Hepatic stellate cell (primary cell): ENCODE measurements around the gene GAB4.
"Not testable (repeated sequence)": the region's sequence is repeated elsewhere in the genome, so short reads cannot be mapped to it uniquely, and the experiment has no call there.

ENCODE experiments used
- DNase-seq: peaks from one replicate; pipeline ENCODE4 v3.0.0; 2011; ENCODE audit warnings: low spot score

GAB4 gene

GRCh38 chr22:17007852-17008731, at the start of gene GAB4:
Gene GAB4 (minus strand): TSS chr22:17008222. CDS start chr22:17008114, 108 bp downstream.
- DNase-seq, result no peak

DNA sequence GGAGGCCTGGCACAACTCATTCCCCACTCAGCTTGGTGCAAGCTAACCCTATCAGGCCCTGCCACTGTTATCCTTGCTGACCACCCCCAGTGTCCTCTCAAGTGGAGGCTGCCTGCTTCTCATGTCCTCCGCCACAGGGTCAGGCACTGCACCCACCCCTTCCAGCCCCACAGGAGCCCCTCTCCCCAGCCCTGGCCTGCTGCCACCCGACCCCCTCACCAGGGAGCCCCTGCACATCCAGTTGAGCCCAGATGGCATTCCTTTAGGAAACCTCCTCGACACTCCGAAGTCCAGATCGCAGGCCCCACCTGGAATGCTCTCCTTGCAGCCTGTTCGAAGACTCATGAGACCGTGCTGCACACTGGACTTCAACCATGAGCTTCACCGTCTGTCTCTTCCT, 48.8 kb upstream of the GAB4 start:
- DNase-seq, result no peak

GRCh38 chr22:17056058-17056457, 48.0 kb upstream of the GAB4 start:
- DNase-seq, result no peak

DNA sequence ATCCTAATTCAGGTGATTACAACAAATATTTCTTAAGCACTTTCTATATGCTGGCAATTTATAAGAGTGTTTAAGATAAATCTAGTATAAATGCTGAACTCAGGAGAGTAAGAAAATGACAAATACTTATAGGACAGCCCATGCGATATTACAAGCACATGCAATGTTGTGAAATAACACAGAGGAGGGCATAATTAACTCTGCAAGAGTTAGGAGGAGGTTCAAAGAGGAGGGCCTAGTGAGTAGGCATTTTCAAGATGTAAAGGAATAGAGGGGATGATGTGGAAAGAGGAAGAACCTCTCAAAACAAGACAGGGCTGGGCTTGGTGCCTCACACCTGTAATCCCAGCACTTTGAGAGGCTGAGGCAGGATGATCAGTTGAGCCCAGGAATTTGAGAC, 39.6 kb upstream of the GAB4 start:
- no peak for DNase-seq

DNA sequence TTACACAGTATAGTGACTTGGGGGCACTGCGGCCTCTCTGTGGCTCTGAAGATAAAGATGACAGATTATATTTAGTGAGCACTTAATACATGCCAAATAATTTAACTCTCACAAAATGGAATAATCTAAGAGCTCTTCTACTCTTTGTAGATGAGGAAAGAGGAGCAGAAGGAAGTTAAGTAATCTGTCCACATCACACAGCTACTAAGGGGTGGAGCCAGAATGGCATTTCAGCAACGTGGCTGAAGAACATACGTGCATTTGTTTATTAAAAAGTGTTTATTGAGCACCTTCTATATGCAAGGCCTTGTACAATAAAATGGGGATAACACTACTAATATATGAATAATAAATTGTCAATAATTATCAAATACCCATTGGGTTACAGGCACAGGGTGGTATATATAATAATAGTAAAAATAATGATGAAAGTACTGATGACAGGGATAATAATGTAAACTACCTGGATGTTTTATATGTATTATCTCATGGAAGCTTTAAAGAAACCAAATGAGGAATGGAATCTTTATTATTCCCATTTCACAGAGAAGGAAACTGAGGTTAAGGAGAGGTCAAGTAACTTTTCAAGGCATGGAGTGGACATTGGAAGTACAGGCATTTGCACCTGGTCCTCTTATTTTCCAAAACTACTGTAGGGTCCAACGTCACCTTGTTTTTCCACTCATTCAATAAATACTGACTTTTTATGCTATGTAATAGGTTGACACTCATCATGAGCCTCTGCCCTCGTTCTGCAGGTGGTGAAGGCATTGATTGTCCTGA, 38.7 kb upstream of the GAB4 start:
- no peak for DNase-seq

GRCh38 chr22:17043521-17043920, 35.5 kb upstream of the GAB4 start:
- no peak for DNase-seq

- DNase-seq, result not testable (repeated sequence)
These were observed 29.1 kb upstream of the GAB4 start for GRCh38 chr22:17036842-17037711.

- not testable (repeated sequence) for DNase-seq
These were observed 28.2 kb upstream of the GAB4 start for GRCh38 chr22:17035976-17036841.

DNA sequence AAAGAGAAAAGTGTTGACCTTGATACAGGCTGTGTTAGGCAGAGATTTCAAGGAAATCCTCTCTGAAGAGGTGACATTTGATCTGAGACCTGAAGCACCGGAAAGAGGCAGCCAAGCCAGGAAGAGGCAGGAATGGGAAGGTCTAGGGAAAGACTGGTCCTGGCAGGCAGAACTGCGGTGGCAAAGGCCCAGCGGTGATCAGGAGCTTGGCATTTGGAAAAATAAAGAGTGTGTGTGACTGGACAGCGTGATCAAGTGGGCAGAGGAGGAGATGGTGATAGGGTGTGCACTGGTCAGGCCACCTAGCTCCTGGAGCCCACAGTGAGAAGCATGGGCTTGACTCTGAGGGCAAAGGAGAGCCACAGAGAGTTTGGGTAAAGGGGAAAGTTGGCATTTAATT, 27.2 kb upstream of the GAB4 start:
- DNase-seq, result no peak

DNA sequence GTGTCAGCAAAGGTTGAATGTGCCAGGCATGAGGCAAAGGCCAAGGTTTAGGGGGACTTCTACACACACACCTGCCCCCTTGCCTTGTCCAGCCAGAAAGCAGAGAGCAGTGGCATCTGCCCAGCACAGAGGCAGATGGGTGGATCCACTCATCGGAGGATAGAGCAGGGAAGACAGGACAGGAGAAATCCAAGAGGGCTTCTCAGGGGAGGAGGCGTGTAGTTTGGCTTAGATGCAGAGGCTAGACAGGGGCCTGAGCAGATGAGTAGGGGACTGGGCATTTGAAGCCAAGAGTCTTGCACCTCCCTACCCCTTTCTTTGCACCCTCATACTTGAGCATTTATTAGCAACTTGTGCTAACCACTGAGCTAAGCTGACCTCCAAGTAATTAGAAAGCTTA, 26.5 kb upstream of the GAB4 start:
- not testable (repeated sequence) for DNase-seq

GRCh38 chr22:17032277-17032676, 24.3 kb upstream of the GAB4 start:
- not testable (repeated sequence) for DNase-seq

DNA sequence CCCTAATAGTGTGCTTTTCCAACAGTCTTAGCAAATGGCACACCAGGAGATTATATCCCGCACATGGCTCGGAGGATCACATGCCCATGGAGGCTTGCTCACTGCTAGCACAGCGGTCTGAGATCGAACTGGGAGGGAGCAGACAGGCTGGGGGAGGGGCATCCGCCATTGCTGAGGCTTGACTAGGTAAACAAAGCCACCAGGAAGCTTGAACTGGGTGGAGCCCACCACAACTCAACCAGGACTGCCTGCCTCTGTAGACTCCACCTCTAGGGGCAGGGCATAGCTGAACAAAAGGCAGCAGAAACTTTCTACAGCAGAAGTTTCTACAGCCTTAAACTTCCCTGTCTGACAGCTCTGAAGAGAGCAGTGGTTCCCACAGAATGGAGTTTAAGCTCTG, 16.4 kb upstream of the GAB4 start:
- DNase-seq, result not testable (repeated sequence)

GRCh38 chr22:17015552-17015951, 7.5 kb upstream of the GAB4 start:
- not testable (repeated sequence) for DNase-seq

DNA sequence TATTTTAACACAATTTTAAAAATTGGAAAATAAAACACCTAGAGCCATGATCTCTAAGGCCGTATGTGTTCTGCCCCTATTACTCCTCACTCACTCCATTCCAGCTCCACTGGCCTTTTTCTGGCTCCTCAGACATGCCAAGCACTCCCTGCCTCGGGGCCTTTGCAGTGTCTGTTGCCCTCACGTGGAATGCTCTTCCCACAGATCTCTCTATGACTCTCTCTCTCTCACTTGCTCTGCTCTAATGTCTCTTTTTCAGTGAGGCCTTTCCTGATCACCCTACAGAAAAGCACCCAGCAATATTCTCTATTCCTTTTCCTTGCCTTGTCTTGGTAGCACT, 6.0 kb upstream of the GAB4 start:
- not testable (repeated sequence) for DNase-seq

- DNase-seq, result no peak
These were observed 5.5 kb upstream of the GAB4 start for GRCh38 chr22:17013396-17014100.

DNA sequence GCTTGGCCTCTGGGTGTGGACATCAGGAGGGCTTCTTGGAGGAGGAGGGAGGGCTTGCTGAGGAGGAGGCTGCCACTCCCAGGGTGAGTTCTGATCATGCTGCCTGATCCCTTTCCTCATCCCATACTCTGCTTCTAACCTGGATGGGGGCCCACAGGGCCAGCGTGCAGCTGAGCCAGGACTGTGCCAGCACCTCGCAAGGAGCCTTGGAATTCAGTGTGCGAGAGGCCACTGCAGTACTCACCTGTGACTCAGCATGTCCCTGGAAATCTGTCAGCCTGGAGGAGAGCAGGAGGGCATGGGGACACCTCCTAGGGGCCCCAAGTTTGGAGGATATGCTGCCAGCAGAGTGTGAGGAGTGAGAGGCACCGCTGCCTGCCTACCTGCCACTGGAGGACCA, 4.2 kb upstream of the GAB4 start:
- no peak for DNase-seq

- no peak for DNase-seq
These were observed 1.7 kb upstream of the GAB4 start for GRCh38 chr22:17009640-17010291.

- DNase-seq, result no peak
These were observed 765 bp downstream of the GAB4 start for GRCh38 chr22:17007257-17007656.

DNA sequence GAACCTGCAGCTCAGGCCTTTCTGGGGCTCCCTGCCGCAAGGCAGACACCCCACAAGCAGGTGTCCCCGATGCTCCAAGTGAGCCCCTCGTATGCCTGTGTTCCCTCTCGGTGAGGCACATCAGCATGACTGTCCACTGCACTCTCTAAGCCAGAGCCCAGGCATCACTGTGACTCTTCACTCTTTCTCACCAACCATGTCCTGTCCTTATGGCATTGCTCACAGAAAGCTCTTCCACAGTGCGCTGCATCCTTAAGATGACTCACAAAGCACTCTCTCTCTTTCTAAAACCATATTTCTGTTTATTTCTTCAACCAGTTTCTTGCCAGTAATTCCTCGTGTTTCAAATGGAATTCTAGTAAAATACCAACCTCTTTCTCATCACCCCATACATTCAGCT, 18.1 kb downstream of the GAB4 start:
- DNase-seq, result no peak

DNA sequence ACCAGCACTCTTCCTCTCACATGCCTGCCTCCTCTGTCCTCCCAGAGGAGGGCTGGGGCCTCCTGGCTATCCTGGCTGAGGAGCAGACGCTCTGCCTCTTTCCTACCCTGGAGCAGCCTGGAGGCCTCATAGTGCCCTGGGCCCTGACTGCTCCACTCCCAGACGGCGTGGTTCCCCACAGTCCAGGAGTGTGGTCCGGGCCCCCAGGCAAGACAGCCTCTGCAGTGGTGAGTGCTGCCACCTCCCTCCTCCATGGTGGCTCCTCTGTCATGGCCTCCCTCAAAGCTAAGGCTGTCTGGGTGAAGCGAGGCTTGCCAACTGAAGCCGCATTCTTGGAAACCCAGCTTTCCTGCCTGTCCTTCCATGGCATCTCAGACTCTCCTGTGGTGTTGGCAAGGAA, 19.8 kb downstream of the GAB4 start:
- no peak for DNase-seq
